ENCODE measurements around the gene BMP6. TPM values are rescaled to one million over a fixed set of nuclear protein-coding genes. Genes with fewer than 3 reads are reported as not detected.

The BMP6 gene
- total RNA-seq, 1 experiment from 2014 or later: 1.9 TPM

DNA sequence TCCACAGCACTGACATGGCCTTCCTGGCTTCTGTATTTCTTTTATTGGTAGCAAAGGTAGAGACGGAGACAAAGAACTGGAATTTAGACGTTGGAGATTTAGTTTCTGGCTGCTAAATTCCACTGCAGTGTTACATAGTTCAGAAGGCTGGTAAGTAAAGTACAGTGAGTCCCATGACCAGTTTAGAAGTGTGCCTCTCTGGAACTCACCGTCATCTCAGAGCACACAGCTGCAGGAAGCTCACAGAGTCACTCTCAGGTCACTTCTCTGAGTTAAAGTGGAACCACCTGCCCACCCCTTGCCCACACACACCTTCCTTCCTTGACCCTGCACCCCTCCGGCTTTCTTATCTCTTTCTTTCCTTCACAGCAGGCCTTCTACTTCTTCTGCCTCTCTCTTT is 19.6 kb upstream of the BMP6 start:
- H3K27me3 ChIP-seq (replicated peaks; ENCODE audit: insufficient read depth, low read depth, low read length, poor library complexity): peaks cover 4% of the 10 kb centered on the region
- no peaks in the 10 kb centered on the region for H3K9me3 ChIP-seq (ENCODE audit: low read depth, low read length, poor library complexity, severe bottlenecking)
- no peak for DNase-seq (ENCODE audit: low spot score)
- H3K36me3 ChIP-seq (ENCODE audit: insufficient read depth, low read length, poor library complexity, severe bottlenecking): no peaks in the 10 kb centered on the region
- intact Hi-C loops (cut with micrococcal nuclease; ENCODE audit: unreplicated experiment): no loop called here
- no peak overlapping the region for H3K4me3 ChIP-seq (ENCODE audit: low read depth, low read length, poor library complexity, severe bottlenecking)
- ChIA-PET CTCF (no interaction called here), POLR2A (ENCODE audit: low non-redundant PET) (no interaction called here)
- H3K27ac ChIP-seq (ENCODE audit: low read depth, low read length, poor library complexity, severe bottlenecking): no peak overlapping the region
- H3K4me1 ChIP-seq (ENCODE audit: insufficient read depth, low read length, poor library complexity, severe bottlenecking): no peaks in the 10 kb centered on the region
- BruUV-seq (replicated peaks): no TSS peak
- TF ChIP-seq EZH2 (IDR thresholded peaks at IDR 0.05; ENCODE audit: borderline replicate concordance, low read depth, low read length, poor library complexity, severe bottlenecking) (no peak), CTCF (conservative IDR thresholded peaks at IDR 0.05; ENCODE audit: low read depth, low read length) (no peak)

- DNase-seq (ENCODE audit: low spot score): no peak
- intact Hi-C loops (cut with micrococcal nuclease; ENCODE audit: unreplicated experiment): no loop called here
- BruUV-seq (replicated peaks): no TSS peak
Observed at GRCh38 chr6:7707787-7708186, 18.1 kb upstream of the BMP6 start.

DNA sequence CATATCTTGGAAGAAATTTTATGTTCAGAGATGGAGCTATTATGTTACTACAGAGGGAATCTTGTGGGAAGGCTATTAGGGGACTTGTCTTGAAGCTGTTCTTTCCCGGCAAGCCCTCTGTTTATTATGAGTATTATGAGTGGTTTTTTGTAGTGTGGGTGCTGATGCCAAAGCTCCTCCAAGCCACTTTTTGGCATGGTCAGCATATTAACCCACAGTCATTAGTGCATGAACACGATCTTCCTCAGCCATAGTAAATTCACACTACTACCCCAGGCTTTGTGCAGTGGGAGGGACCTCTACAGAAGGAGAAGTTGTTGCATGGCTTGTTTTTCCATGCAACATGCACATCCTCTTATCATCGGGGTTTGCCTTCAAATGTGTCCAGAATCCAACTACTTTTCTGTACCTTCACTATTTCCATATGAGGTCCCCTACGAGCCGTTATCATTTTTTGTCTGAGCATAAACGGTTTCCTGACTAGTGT is 6.5 kb upstream of the BMP6 start:
- CTCF ChIA-PET: interaction anchor here (0.7 kb wide), 1 partner anchor 179 kb away, joined by 5 read pairs; no protein-coding TSS in a partner anchor
- POLR2A ChIA-PET (ENCODE audit: low non-redundant PET): no interaction called here

More at GRCh38 chr6:7707787-7708186, 18.1 kb upstream of the BMP6 start:
- Histone ChIP-seq H3K4me1 (ENCODE audit: insufficient read depth, low read length, poor library complexity, severe bottlenecking) (no peaks in the 10 kb centered on the region), H3K9me3 (ENCODE audit: low read depth, low read length, poor library complexity, severe bottlenecking) (no peaks in the 10 kb centered on the region), H3K27ac (ENCODE audit: low read depth, low read length, poor library complexity, severe bottlenecking) (no peak overlapping the region), H3K4me3 (ENCODE audit: low read depth, low read length, poor library complexity, severe bottlenecking) (no peak overlapping the region), H3K36me3 (ENCODE audit: insufficient read depth, low read length, poor library complexity, severe bottlenecking) (no peaks in the 10 kb centered on the region), H3K27me3 (replicated peaks; ENCODE audit: insufficient read depth, low read depth, low read length, poor library complexity) (peaks cover 3% of the 10 kb centered on the region)
- ChIA-PET POLR2A (ENCODE audit: low non-redundant PET) (no interaction called here), CTCF (no interaction called here)
- TF ChIP-seq EZH2 (IDR thresholded peaks at IDR 0.05; ENCODE audit: borderline replicate concordance, low read depth, low read length, poor library complexity, severe bottlenecking): no peak

More for the DNA sequence above, 6.5 kb upstream of the BMP6 start:
- intact Hi-C loops (cut with micrococcal nuclease; ENCODE audit: unreplicated experiment): no loop called here
- BruUV-seq (replicated peaks): no TSS peak
- no peak for DNase-seq (ENCODE audit: low spot score)
- no peaks in the 10 kb centered on the region for H3K36me3 ChIP-seq (ENCODE audit: insufficient read depth, low read length, poor library complexity, severe bottlenecking)
- TF ChIP-seq CTCF (conservative IDR thresholded peaks at IDR 0.05; ENCODE audit: low read depth, low read length) (no peak), EZH2 (IDR thresholded peaks at IDR 0.05; ENCODE audit: borderline replicate concordance, low read depth, low read length, poor library complexity, severe bottlenecking) (no peak)
- no peaks in the 10 kb centered on the region for H3K9me3 ChIP-seq (ENCODE audit: low read depth, low read length, poor library complexity, severe bottlenecking)
- H3K27me3 ChIP-seq (replicated peaks; ENCODE audit: insufficient read depth, low read depth, low read length, poor library complexity): peaks cover 8% of the 10 kb centered on the region
- no peak overlapping the region for H3K27ac ChIP-seq (ENCODE audit: low read depth, low read length, poor library complexity, severe bottlenecking)
- no peak overlapping the region for H3K4me3 ChIP-seq (ENCODE audit: low read depth, low read length, poor library complexity, severe bottlenecking)
- no peaks in the 10 kb centered on the region for H3K4me1 ChIP-seq (ENCODE audit: insufficient read depth, low read length, poor library complexity, severe bottlenecking)
